GM21723 (cell line): ENCODE results near the gene PSMD8.
"Not testable (repeated sequence)": the region's sequence is repeated elsewhere in the genome, so short reads cannot be mapped to it uniquely, and the experiment has no call there.

Experiments
- ATAC-seq: cut with Tn5 transposase; IDR thresholded peaks from one replicate; pipeline ENCODE4 v1.9.1; 2021; ENCODE audit warnings: mild to moderate bottlenecking, moderate library complexity; ENCODE audit not compliant: unreplicated experiment

The PSMD8 gene

GRCh38 chr19:38361633-38362075 lies 12.7 kb upstream of the PSMD8 start:
- ATAC-seq: no peak

GRCh38 chr19:38362076-38362945 lies 12.1 kb upstream of the PSMD8 start:
- no peak for ATAC-seq

- ATAC-seq: not testable (repeated sequence)
Observed at GRCh38 chr19:38362946-38363688, 11.3 kb upstream of the PSMD8 start.

- no peak for ATAC-seq
Observed at GRCh38 chr19:38367041-38367440, 7.3 kb upstream of the PSMD8 start.

- ATAC-seq: no peak
Observed at GRCh38 chr19:38369584-38369983, 4.8 kb upstream of the PSMD8 start.

- no peak for ATAC-seq
Observed at GRCh38 chr19:38370299-38370698, 4.1 kb upstream of the PSMD8 start.

GRCh38 chr19:38371081-38371480 lies 3.3 kb upstream of the PSMD8 start:
- ATAC-seq: no peak

- ATAC-seq: no peak
Observed at GRCh38 chr19:38373907-38374331, 452 bp upstream of the PSMD8 start.

GRCh38 chr19:38375098-38375493 lies 725 bp downstream of the PSMD8 start:
- no peak for ATAC-seq

GRCh38 chr19:38375748-38376147 lies 1.4 kb downstream of the PSMD8 start:
- ATAC-seq: no peak

- ATAC-seq: no peak
Observed at GRCh38 chr19:38376576-38376975, 2.2 kb downstream of the PSMD8 start.

GRCh38 chr19:38377052-38377451 lies 2.7 kb downstream of the PSMD8 start:
- ATAC-seq: no peak

GRCh38 chr19:38378866-38379265 lies 4.5 kb downstream of the PSMD8 start:
- ATAC-seq: no peak

GRCh38 chr19:38381138-38381537 lies 6.8 kb downstream of the PSMD8 start:
- ATAC-seq: no peak

GRCh38 chr19:38383184-38383583 lies 8.8 kb downstream of the PSMD8 start:
- no peak for ATAC-seq

GRCh38 chr19:38383743-38384142 lies 9.4 kb downstream of the PSMD8 start:
- ATAC-seq: no peak

- ATAC-seq: no peak
Observed at GRCh38 chr19:38384209-38385027, 10.0 kb downstream of the PSMD8 start.

GRCh38 chr19:38385057-38385803 lies 10.9 kb downstream of the PSMD8 start:
- ATAC-seq: no peak

- no peak for ATAC-seq
Observed at GRCh38 chr19:38385804-38386257, 11.5 kb downstream of the PSMD8 start.

- ATAC-seq: no peak
Observed at GRCh38 chr19:38386300-38386970, 12.1 kb downstream of the PSMD8 start.
